ENCODE measurements around the gene RTN1.

- no peak for TF ChIP-seq POLR2AphosphoS5 (IDR thresholded peaks at IDR 0.05)
- TF ChIP-seq POLR2A (IDR thresholded peaks at IDR 0.05): no peak
- TF ChIP-seq, protein P1, sequence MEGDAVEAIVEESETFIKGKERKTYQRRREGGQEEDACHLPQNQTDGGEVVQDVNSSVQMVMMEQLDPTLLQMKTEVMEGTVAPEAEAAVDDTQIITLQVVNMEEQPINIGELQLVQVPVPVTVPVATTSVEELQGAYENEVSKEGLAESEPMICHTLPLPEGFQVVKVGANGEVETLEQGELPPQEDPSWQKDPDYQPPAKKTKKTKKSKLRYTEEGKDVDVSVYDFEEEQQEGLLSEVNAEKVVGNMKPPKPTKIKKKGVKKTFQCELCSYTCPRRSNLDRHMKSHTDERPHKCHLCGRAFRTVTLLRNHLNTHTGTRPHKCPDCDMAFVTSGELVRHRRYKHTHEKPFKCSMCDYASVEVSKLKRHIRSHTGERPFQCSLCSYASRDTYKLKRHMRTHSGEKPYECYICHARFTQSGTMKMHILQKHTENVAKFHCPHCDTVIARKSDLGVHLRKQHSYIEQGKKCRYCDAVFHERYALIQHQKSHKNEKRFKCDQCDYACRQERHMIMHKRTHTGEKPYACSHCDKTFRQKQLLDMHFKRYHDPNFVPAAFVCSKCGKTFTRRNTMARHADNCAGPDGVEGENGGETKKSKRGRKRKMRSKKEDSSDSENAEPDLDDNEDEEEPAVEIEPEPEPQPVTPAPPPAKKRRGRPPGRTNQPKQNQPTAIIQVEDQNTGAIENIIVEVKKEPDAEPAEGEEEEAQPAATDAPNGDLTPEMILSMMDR (IDR thresholded peaks at IDR 0.05): no peak
Observed at GRCh38 chr14:59826150-59826549, 44.4 kb downstream of the RTN1 start.

Data from upper lobe of left lung (tissue), 4 donors.